Cardiac muscle cell (in vitro differentiated cells and primary cell): Measurements from ENCODE around the gene CLDN12. TPM values are rescaled to one million over a fixed set of nuclear protein-coding genes. Genes with fewer than 3 reads are reported as not detected.

ENCODE experiments used
- polyA plus RNA-seq: library from polyadenylated mRNA; unstranded; fragments of >200 nt; fragmentation: Nextera tagmentation; extraction: Ambion mirVana; gene quantifications from 2 replicates; pipeline ENCODE4 v1.2.1, GENCODE V29; 2016
- total RNA-seq: library from RNA; depleted of rRNA; stranded (reverse); fragments of >200 nt; gene quantifications from 2 replicates; pipeline ENCODE4 v1.2.3, GENCODE V29; 2016

Gene CLDN12
- total and polyA plus RNA-seq, 2 experiments from 2014 or later: 23.7 to 25.8 TPM

Other genes starting within 250 kb of the CLDN12 start
- not detected in 2 replicates for gene STEAP1, start 249.0 kb upstream of the CLDN12 start, total RNA-seq
- gene STEAP1, start 249.0 kb upstream of the CLDN12 start, polyA plus RNA-seq: not detected in 2 replicates
- gene STEAP2, start 191.7 kb upstream of the CLDN12 start, total RNA-seq: 2.9 and 3.4 TPM in 2 replicates
- gene STEAP2, start 191.7 kb upstream of the CLDN12 start, polyA plus RNA-seq: 2.0 and 2.1 TPM in 2 replicates
- 4.3 and 19.2 TPM in 2 replicates for gene CFAP69, start 158.3 kb upstream of the CLDN12 start, total RNA-seq
- 2.5 and 3.9 TPM in 2 replicates for gene CFAP69, start 158.3 kb upstream of the CLDN12 start, polyA plus RNA-seq
- not detected in 2 replicates for gene FAM237B, start 82.2 kb upstream of the CLDN12 start, total RNA-seq
- gene FAM237B, start 82.2 kb upstream of the CLDN12 start, polyA plus RNA-seq: not detected in 2 replicates
- gene GTPBP10, start 56.7 kb upstream of the CLDN12 start, total RNA-seq: 5.4 and 5.5 TPM in 2 replicates
- gene GTPBP10, start 56.7 kb upstream of the CLDN12 start, polyA plus RNA-seq: 11.2 and 12.7 TPM in 2 replicates
- gene PTTG1IP2, start 66.2 kb downstream of the CLDN12 start, total RNA-seq: not detected in 2 replicates
- gene PTTG1IP2, start 66.2 kb downstream of the CLDN12 start, polyA plus RNA-seq: not detected in 2 replicates
- gene CDK14, start 192.9 kb downstream of the CLDN12 start, total RNA-seq: 20.6 and 22.5 TPM in 2 replicates
- 23.1 and 27.9 TPM in 2 replicates for gene CDK14, start 192.9 kb downstream of the CLDN12 start, polyA plus RNA-seq